ENCODE results near the gene PARVB.

PARVB gene

GRCh38 chr22:44185237-44186120, 161.4 kb downstream of the PARVB start:
- DNase-seq (ENCODE audit: low read depth) = no peak

- no peak for DNase-seq (ENCODE audit: low read depth)
These were observed 162.0 kb downstream of the PARVB start for GRCh38 chr22:44186121-44186510.

- no peak for DNase-seq (ENCODE audit: low read depth)
These were observed 162.6 kb downstream of the PARVB start for GRCh38 chr22:44186737-44187136.

GRCh38 chr22:44187652-44188230, 163.6 kb downstream of the PARVB start:
- DNase-seq (ENCODE audit: low read depth) = no peak

GRCh38 chr22:44188316-44188715, 164.2 kb downstream of the PARVB start:
- DNase-seq (ENCODE audit: low read depth) = no peak

GRCh38 chr22:44188986-44189630, 165.0 kb downstream of the PARVB start:
- no peak for DNase-seq (ENCODE audit: low read depth)

GRCh38 chr22:44190381-44190976, 166.4 kb downstream of the PARVB start:
- no peak for DNase-seq (ENCODE audit: low read depth)

- DNase-seq (ENCODE audit: low read depth) = no peak
These were observed 166.9 kb downstream of the PARVB start for GRCh38 chr22:44191036-44191454.

- DNase-seq (ENCODE audit: low read depth) = no peak
These were observed 168.2 kb downstream of the PARVB start for GRCh38 chr22:44192098-44192815.

GRCh38 chr22:44192816-44193534, 168.9 kb downstream of the PARVB start:
- no peak for DNase-seq (ENCODE audit: low read depth)

- no peak for DNase-seq (ENCODE audit: low read depth)
These were observed 169.4 kb downstream of the PARVB start for GRCh38 chr22:44193535-44193891.

- DNase-seq (ENCODE audit: low read depth) = no peak
These were observed 170.5 kb downstream of the PARVB start for GRCh38 chr22:44194569-44194968.

- no peak for DNase-seq (ENCODE audit: low read depth)
These were observed 171.2 kb downstream of the PARVB start for GRCh38 chr22:44195189-44195871.

- DNase-seq (ENCODE audit: low read depth) = no peak
These were observed 172.1 kb downstream of the PARVB start for GRCh38 chr22:44196241-44196640.

GRCh38 chr22:44196731-44197131, 172.6 kb downstream of the PARVB start:
- DNase-seq (ENCODE audit: low read depth) = no peak

GRCh38 chr22:44197271-44197670, 173.2 kb downstream of the PARVB start:
- DNase-seq (ENCODE audit: low read depth) = no peak

- DNase-seq (ENCODE audit: low read depth) = no peak
These were observed 175.1 kb downstream of the PARVB start for GRCh38 chr22:44199164-44199563.

- DNase-seq (ENCODE audit: low read depth) = no peak
These were observed 175.8 kb downstream of the PARVB start for GRCh38 chr22:44199866-44200265.

- DNase-seq (ENCODE audit: low read depth) = no peak
These were observed 176.3 kb downstream of the PARVB start for GRCh38 chr22:44200451-44200850.

GRCh38 chr22:44200855-44201550, 176.9 kb downstream of the PARVB start:
- no peak for DNase-seq (ENCODE audit: low read depth)

Data from activated T-helper 9 cell treated with anti-CD3 and anti-CD28 coated beads, Interleukin-2, amount 50 U/mL, for 16 hours (primary cell).